Measurements from ENCODE around the gene VSIG2.

GRCh38 chr11:124746621-124747243, 5.3 kb downstream of the VSIG2 start:
- TF ChIP-seq, protein P1, sequence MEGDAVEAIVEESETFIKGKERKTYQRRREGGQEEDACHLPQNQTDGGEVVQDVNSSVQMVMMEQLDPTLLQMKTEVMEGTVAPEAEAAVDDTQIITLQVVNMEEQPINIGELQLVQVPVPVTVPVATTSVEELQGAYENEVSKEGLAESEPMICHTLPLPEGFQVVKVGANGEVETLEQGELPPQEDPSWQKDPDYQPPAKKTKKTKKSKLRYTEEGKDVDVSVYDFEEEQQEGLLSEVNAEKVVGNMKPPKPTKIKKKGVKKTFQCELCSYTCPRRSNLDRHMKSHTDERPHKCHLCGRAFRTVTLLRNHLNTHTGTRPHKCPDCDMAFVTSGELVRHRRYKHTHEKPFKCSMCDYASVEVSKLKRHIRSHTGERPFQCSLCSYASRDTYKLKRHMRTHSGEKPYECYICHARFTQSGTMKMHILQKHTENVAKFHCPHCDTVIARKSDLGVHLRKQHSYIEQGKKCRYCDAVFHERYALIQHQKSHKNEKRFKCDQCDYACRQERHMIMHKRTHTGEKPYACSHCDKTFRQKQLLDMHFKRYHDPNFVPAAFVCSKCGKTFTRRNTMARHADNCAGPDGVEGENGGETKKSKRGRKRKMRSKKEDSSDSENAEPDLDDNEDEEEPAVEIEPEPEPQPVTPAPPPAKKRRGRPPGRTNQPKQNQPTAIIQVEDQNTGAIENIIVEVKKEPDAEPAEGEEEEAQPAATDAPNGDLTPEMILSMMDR (IDR thresholded peaks at IDR 0.05; ENCODE audit: low read depth, low read length), result peak; percentile 72
- TF ChIP-seq EZH2phosphoT487 (IDR thresholded peaks at IDR 0.05; ENCODE audit: low read depth), result no peak
